GM19467 (cell line): ENCODE data around the gene KRT79.

Experiments
- ATAC-seq: cut with Tn5 transposase; IDR thresholded peaks from one replicate; pipeline ENCODE4 v1.9.1; 2021; ENCODE audit warnings: mild to moderate bottlenecking, moderate library complexity; ENCODE audit not compliant: unreplicated experiment

The KRT79 gene

GRCh38 chr12:52774629-52775250 lies 59.4 kb downstream of the KRT79 start:
- no peak for ATAC-seq

DNA sequence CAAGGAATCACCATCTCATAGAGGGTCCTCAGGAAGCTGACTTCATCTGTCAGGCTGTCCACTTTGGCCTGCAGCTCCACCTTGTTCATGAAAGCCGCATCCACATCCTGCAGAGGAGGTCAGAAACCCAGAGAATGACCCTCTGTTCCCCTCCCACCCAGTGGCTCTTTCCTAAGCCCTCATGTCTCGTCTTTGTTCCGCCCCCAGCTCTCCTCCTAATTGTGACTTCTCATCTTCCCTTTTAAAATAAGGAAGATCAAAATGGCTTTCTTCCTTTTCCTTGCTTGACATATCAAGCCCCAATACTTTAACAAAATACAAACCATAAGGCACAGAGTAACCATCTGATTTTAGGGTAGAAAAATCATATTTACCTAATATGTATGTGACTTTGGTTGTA lies 61.3 kb downstream of the KRT79 start:
- no peak for ATAC-seq

DNA sequence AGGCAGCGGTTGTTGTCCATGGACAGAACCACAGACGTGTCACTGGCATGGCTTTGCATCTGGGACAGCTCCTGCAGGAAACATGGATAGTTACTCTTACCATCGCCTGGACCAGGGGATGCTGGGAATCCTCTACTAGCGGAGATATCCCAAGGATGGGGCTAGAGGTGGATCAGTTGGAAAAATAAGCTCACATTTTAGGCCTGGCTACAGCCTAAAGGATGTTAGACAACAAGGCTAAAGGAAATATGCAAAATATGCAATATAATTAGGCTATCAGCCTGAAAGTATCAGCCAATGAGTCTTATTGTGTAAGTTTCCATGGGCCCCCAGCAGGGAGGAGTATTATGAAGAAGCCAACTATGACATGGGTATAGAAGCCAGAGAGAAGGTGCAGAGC lies 61.9 kb downstream of the KRT79 start:
- ATAC-seq = no peak

GRCh38 chr12:52771505-52771904 lies 62.6 kb downstream of the KRT79 start:
- ATAC-seq = no peak
